Panc1 (cell line): Measurements from ENCODE around the gene RND1. TPM values are rescaled to one million over a fixed set of nuclear protein-coding genes. Genes with fewer than 3 reads are reported as not detected.
"Not testable (repeated sequence)": the region's sequence is repeated elsewhere in the genome, so short reads cannot be mapped to it uniquely, and the experiment has no call there.

Experiments used
- ATAC-seq: fragments of 200-7000 bp; cut with Tn5 transposase; 2 replicates; pipeline ENCODE4 v1.9.1; 2020; ENCODE audit warnings: mild to moderate bottlenecking, moderate library complexity
- Bru-seq: library from RNA; stranded (reverse); fragments of 400-500 nt; gene quantifications from one replicate; lab custom pipeline; 2021; lab: Mats Ljungman, UMichigan
- BruChase-seq, 2 experiments: library from RNA; stranded (reverse); fragments of 400-500 nt; gene quantifications; one replicate each; lab custom pipeline; 2021; lab: Mats Ljungman, UMichigan
- BruUV-seq: library from RNA; stranded (reverse); fragments of 400-500 nt; replicated peaks from 2 replicates; lab custom pipeline; 2021; lab: Mats Ljungman, UMichigan
- CTCF ChIA-PET: fragments of 300-600 bp; sonication (Branson Sonifier 250); formaldehyde crosslinking; loops from one replicate; lab custom pipeline; 2022; ENCODE audit warnings: antibody characterized with exemption; lab: Charles Lee
- POLR2A ChIA-PET: fragments of 300-600 bp; sonication (Branson Sonifier 250); formaldehyde crosslinking; loops from one replicate; lab custom pipeline; 2022; ENCODE audit warnings: antibody characterized with exemption; lab: Charles Lee
- DNase-seq: peaks from one replicate; pipeline ENCODE4 v3.0.0-alpha.2; 2010; ENCODE audit warnings: low read depth, low spot score
- H3K27ac ChIP-seq: 2 replicates; pipeline ENCODE4 v1.5.1; 2011; ENCODE audit warnings: mild to moderate bottlenecking, low read length, inconsistent platforms
- H3K27me3 ChIP-seq: fragments of 200-500 bp; sonication (Bioruptor generic); 2 replicates; pipeline ENCODE4 v1.6.0; 2014; ENCODE audit warnings: low read length, inconsistent platforms; ENCODE audit not compliant: control insufficient read depth, insufficient read depth
- H3K36me3 ChIP-seq: fragments of 200-500 bp; sonication (Bioruptor generic); 2 replicates; pipeline ENCODE4 v1.5.1; 2014; ENCODE audit warnings: inconsistent platforms, mild to moderate bottlenecking, low read length, moderate library complexity; ENCODE audit not compliant: control insufficient read depth, insufficient read depth
- H3K4me1 ChIP-seq: 2 replicates; pipeline ENCODE4 v1.5.1; 2011; ENCODE audit warnings: inconsistent platforms, mild to moderate bottlenecking, low read length, moderate library complexity; ENCODE audit not compliant: control insufficient read depth, insufficient read depth
- H3K4me3 ChIP-seq, 2 experiments: 2 replicates each; pipeline ENCODE4 v1.5.1; 2011 to 2012; ENCODE audit warnings: low read depth in 2 of 2, low read length in 2 of 2, mild to moderate bottlenecking in 2 of 2, inconsistent platforms in 1 of 2, moderate library complexity in 1 of 2
- H3K9me3 ChIP-seq: fragments of 200-500 bp; sonication (Bioruptor generic); 2 replicates; pipeline ENCODE4 v1.5.1; 2014; ENCODE audit warnings: low read depth, mild to moderate bottlenecking, inconsistent platforms, low read length, moderate library complexity; ENCODE audit not compliant: control insufficient read depth, insufficient read depth
- POLR2AphosphoS5 ChIP-seq: IDR thresholded peaks from 2 replicates; pipeline ENCODE4 v1.6.1; 2012; ENCODE audit warnings: mild to moderate bottlenecking, low read depth, low read length, moderate library complexity
- SIN3A ChIP-seq: IDR thresholded peaks from 2 replicates; pipeline ENCODE4 v1.6.1; 2012; ENCODE audit warnings: low read depth, mild to moderate bottlenecking, low read length, moderate library complexity, borderline replicate concordance; ENCODE audit not compliant: insufficient read depth
- TCF7L2 ChIP-seq: IDR thresholded peaks from 2 replicates; pipeline ENCODE4 v1.6.1; 2011; ENCODE audit warnings: mild to moderate bottlenecking, low read depth, low read length, inconsistent platforms
- in situ Hi-C: cut with HindIII; loops from 2 replicates; pipeline ENCODE4 v1.10.0; 2016; ENCODE audit warnings: low sequenced_read_pairs, low pct_unique_long_range_greater_than_20kb
- intact Hi-C: fragments of 100-400 bp; cut with micrococcal nuclease; formaldehyde crosslinking; loops from one replicate; pipeline ENCODE4 v1.10.0; 2022; ENCODE audit not compliant: unreplicated experiment
- long read RNA-seq: library from polyadenylated mRNA; unstranded; transcript quantifications from one replicate; pipeline ENCODE4 v2.0.0, GENCODE V29; 2021; ENCODE audit not compliant: unreplicated experiment
- polyA plus RNA-seq: library from polyadenylated mRNA; unstranded; fragments of >200 nt; gene quantifications from one replicate; pipeline ENCODE4 v1.2.1, GENCODE V29; 2012; ENCODE audit warnings: missing spikeins; ENCODE audit not compliant: insufficient read length
- total RNA-seq: library from RNA; stranded (reverse); gene quantifications from one replicate; pipeline ENCODE4 v1.2.1, GENCODE V29; 2021; ENCODE audit not compliant: unreplicated experiment
- TF ChIP-seq, protein P1 (sequence below), 2 experiments: IDR thresholded peaks; 2 replicates each; pipeline ENCODE4 v1.6.1; 2011 to 2012; ENCODE audit warnings: low read depth in 2 of 2, control low read depth in 1 of 2, low read length in 1 of 2, mild to moderate bottlenecking in 1 of 2, moderate library complexity in 1 of 2; ENCODE audit not compliant: insufficient read depth in 1 of 2
- TF ChIP-seq, protein P2 (sequence below): fragments of 450-650 bp; IDR thresholded peaks from 2 replicates; pipeline ENCODE4 v1.5.1; 2017; ENCODE audit warnings: mild to moderate bottlenecking

The RND1 gene
- total RNA-seq (0.44 TPM), Bru-seq, nascent RNA (percentile 33 among the genes with signal in this experiment), BruChase-seq, experiment 1, labeled RNA remaining after a 2-hour chase (percentile 29 among the genes with signal in this experiment), BruChase-seq, experiment 2, labeled RNA remaining after a 6-hour chase (percentile 23 among the genes with signal in this experiment)
- polyA plus RNA-seq, result 0.68 TPM
- long read RNA-seq, partial matches to known transcripts, result 0 of 1 reads
- long read RNA-seq, other reads (novel, unspliced or antisense), result 0 of 1 reads

DNA sequence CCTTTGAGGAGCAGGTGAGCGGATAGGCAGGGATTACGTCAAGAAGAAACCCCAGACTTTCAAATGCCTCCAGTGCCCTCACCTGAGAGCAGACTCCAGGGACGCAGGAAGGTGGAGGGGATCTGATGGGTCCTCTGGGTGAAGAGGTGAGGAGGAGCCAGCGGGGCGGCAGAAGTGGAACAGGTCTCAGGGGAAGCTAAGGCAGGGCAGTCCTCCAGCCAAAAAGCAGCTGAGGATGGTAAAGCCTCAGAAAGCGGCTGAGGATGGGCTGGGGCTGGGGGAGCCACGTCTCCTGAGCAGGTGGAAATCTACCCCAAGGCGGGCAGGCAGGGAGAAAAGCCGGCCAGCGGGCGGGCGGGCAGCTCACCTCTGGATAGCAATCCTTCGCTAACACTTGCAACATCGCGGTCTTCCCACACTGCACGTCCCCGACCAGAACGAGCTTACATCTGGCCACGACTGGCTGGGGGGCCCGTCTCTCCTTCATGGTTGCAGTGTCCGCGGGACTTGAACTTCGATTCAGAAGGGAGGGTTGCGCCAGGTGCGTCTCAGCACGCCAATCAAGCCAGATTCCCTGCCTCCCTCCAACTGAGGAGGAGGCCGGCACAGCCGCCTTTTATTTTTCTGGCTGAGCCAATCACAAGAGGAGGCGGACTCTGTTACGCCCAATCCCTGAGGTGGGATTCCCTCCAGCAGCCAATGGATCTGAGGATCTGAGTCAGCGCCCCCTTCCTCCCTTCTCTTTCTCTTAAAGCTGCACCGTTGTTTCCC, at the start of gene RND1:
Gene RND1 (minus strand): TSS at position 590 of the 771 bp plus-strand sequence. CDS start 103 bp downstream, at position 487.
- intact Hi-C loops, result no loop called here
- POLR2A ChIA-PET, result no interaction called here

DNA sequence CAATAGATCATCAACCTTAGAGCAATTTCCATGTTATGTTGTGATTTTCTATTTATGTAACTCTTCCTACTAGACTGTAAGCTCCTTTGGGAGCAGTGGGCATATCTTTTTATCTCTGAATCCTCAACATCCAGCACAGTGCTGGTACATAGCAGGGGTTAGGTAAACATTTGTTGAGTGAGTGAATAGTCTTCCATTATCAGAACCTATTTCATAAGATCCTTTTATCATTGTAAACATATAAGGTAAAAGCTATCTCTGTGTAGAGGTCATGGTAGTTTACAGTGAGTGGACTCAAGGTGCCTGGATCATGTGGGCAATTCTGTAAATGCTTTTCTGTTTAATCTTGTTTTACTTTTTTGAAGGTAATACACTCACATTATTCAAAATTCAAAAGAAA, 44.5 kb upstream of the RND1 start:
- no peak overlapping the region for H3K27ac ChIP-seq
- no TSS peak for BruUV-seq
- in situ Hi-C loops (no loop called here), intact Hi-C loops (no loop called here)
- no peaks in the 10 kb centered on the region for H3K9me3 ChIP-seq
- TF ChIP-seq, protein P1, sequence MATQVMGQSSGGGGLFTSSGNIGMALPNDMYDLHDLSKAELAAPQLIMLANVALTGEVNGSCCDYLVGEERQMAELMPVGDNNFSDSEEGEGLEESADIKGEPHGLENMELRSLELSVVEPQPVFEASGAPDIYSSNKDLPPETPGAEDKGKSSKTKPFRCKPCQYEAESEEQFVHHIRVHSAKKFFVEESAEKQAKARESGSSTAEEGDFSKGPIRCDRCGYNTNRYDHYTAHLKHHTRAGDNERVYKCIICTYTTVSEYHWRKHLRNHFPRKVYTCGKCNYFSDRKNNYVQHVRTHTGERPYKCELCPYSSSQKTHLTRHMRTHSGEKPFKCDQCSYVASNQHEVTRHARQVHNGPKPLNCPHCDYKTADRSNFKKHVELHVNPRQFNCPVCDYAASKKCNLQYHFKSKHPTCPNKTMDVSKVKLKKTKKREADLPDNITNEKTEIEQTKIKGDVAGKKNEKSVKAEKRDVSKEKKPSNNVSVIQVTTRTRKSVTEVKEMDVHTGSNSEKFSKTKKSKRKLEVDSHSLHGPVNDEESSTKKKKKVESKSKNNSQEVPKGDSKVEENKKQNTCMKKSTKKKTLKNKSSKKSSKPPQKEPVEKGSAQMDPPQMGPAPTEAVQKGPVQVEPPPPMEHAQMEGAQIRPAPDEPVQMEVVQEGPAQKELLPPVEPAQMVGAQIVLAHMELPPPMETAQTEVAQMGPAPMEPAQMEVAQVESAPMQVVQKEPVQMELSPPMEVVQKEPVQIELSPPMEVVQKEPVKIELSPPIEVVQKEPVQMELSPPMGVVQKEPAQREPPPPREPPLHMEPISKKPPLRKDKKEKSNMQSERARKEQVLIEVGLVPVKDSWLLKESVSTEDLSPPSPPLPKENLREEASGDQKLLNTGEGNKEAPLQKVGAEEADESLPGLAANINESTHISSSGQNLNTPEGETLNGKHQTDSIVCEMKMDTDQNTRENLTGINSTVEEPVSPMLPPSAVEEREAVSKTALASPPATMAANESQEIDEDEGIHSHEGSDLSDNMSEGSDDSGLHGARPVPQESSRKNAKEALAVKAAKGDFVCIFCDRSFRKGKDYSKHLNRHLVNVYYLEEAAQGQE (IDR thresholded peaks at IDR 0.05; ENCODE audit: insufficient read depth in 1 of 2, low read depth in 2 of 2, low read length in 1 of 2), result no peak
- TF ChIP-seq TCF7L2 (no peak), POLR2AphosphoS5 (no peak), SIN3A (no peak)
- TF ChIP-seq, protein P2, sequence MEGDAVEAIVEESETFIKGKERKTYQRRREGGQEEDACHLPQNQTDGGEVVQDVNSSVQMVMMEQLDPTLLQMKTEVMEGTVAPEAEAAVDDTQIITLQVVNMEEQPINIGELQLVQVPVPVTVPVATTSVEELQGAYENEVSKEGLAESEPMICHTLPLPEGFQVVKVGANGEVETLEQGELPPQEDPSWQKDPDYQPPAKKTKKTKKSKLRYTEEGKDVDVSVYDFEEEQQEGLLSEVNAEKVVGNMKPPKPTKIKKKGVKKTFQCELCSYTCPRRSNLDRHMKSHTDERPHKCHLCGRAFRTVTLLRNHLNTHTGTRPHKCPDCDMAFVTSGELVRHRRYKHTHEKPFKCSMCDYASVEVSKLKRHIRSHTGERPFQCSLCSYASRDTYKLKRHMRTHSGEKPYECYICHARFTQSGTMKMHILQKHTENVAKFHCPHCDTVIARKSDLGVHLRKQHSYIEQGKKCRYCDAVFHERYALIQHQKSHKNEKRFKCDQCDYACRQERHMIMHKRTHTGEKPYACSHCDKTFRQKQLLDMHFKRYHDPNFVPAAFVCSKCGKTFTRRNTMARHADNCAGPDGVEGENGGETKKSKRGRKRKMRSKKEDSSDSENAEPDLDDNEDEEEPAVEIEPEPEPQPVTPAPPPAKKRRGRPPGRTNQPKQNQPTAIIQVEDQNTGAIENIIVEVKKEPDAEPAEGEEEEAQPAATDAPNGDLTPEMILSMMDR, result no peak
- H3K4me1 ChIP-seq, result no peaks in the 10 kb centered on the region
- no peak for ATAC-seq
- POLR2A ChIA-PET, result no interaction called here
- H3K36me3 ChIP-seq, result no peaks in the 10 kb centered on the region
- H3K27me3 ChIP-seq, result no peaks in the 10 kb centered on the region
- no peak for DNase-seq
- H3K4me3 ChIP-seq, result no peak overlapping the region
- CTCF ChIA-PET, result interaction anchor here (0.7 kb wide), 1 partner anchor 26 kb away, joined by 3 read pairs; no protein-coding TSS in a partner anchor

More for the DNA sequence above, at the start of gene RND1:
- TF ChIP-seq, protein P2, result no peak
- peak; percentile 85 for TF ChIP-seq POLR2AphosphoS5
- TF ChIP-seq TCF7L2, result peak; percentile 59; the same call in 1 of the 2 replicates
- TF ChIP-seq SIN3A, result 0 out of 2 replicates have a peak, but pooled peaks have one; percentile 40
- DNase-seq (peak; percentile 76), ATAC-seq (peak; percentile 98)
- H3K27me3 ChIP-seq, result peaks cover 10% of the 10 kb centered on the region
- peak within 1 kb of the TSS; percentile 65; the same call in 1 of the 2 replicates for H3K27ac ChIP-seq
- in situ Hi-C loops, result no loop called here
- no peaks in the 10 kb centered on the region for H3K9me3 ChIP-seq
- peaks cover 5% of the 10 kb centered on the region; the same call in 1 of the 2 replicates for H3K4me1 ChIP-seq
- peak within 1 kb of the TSS; percentile 55 to 72 for H3K4me3 ChIP-seq
- CTCF ChIA-PET, result interaction anchor here (0.6 to 1.6 kb wide), 4 partner anchors 12 to 258 kb away, joined by 4 to 7 read pairs (median 6); no protein-coding TSS in a partner anchor
- H3K36me3 ChIP-seq, result no peaks in the 10 kb centered on the region
- BruUV-seq, result TSS peak; percentile 81

DNA sequence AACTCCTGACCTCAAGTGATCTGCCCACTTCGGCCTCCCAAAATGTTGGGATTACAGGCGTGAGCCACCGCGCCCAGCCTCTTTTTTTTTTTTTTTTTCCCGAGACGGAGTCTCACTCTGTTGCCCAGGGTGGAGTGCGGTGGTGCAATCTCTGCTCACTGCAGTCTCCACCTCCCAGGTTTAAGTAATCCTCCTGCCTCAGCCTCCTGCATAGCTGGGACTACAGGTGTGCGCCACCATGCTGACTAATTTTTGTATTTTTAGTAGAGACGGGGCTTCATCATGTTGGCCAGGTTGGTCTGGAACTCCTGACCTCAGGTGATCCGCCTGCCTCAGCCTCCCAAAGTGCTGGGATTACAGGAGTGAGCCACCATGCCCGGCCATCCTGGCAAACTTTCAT, 44.0 kb upstream of the RND1 start:
- ATAC-seq, BruUV-seq: not testable (repeated sequence)

More for the DNA sequence above, 44.0 kb upstream of the RND1 start:
- H3K27ac ChIP-seq, H3K27me3 ChIP-seq, H3K9me3 ChIP-seq, H3K4me1 ChIP-seq, H3K36me3 ChIP-seq, CTCF ChIA-PET, DNase-seq, in situ Hi-C loops, H3K4me3 ChIP-seq, intact Hi-C loops: not testable (repeated sequence)
- POLR2A ChIA-PET, result interaction anchor here (0.6 kb wide), 1 partner anchor 1026 kb away, joined by 3 read pairs; no protein-coding TSS in a partner anchor
